AG04449 (cell line): ENCODE data around the gene COL6A3.

Experiments used
- CTCF ChIA-PET: fragments of 350-600 bp; formaldehyde crosslinking; extraction: SDS; loops from one replicate; lab custom pipeline; 2021; ENCODE audit warnings: antibody characterized with exemption; lab: Yijun Ruan, JAX
- POLR2A ChIA-PET: fragments of 400-600, 350-600 bp; formaldehyde crosslinking; extraction: SDS; loops from one replicate; lab custom pipeline; 2020; ENCODE audit warnings: antibody characterized with exemption, inconsistent platforms; lab: Yijun Ruan, JAX
- DNase-seq: peaks from one replicate; pipeline ENCODE4 v3.0.0-alpha.2; 2010; ENCODE audit warnings: low read depth, low spot score
- H3K4me3 ChIP-seq: 2 replicates; pipeline ENCODE4 v1.5.1; 2011; ENCODE audit warnings: low read depth, mild to moderate bottlenecking, control low read depth, low read length
- TF ChIP-seq, protein P1 (sequence below): IDR thresholded peaks from one replicate; pipeline ENCODE4 v1.5.1; 2011; ENCODE audit warnings: mild to moderate bottlenecking, moderate library complexity, low read length, control low read depth, inconsistent platforms; ENCODE audit not compliant: insufficient read depth; ENCODE audit errors: missing control alignments

COL6A3 gene

DNA sequence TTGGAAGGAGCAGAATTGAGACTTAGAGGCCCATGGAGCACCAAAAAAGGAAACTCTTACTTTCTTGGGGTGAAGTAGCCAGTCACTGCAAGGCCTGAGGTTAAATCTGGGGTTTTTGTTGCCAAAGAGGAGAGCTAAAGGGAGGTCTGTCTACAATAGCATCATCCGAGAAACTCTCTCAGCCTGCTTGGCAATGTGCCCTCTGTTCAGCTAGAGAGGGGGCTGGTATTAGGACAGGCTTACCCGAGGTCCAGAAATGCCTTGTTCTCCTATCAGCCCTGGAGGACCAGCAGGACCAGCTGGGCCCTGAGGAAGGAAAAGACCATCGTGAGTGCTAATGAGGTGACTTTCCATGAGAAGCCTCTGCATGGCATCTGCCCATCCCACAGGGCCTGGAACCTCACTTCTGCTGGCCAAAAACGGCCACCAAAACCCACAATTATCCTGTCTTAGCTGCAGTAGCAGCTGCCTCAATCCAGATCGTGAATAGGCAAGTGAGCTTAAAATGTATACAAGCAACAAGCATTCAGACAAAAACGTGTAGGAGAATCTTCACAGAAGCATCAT, 61.6 kb downstream of the COL6A3 start:
- no peak overlapping the region for H3K4me3 ChIP-seq
- POLR2A ChIA-PET: no interaction called here
- CTCF ChIA-PET: interaction anchor here (0.8 to 2.5 kb wide), 8 partner anchors 10 to 266 kb away, joined by 3 to 12 read pairs (median 5); partner anchors contain the start of gene COPS8
- DNase-seq: no peak
- TF ChIP-seq, protein P1, sequence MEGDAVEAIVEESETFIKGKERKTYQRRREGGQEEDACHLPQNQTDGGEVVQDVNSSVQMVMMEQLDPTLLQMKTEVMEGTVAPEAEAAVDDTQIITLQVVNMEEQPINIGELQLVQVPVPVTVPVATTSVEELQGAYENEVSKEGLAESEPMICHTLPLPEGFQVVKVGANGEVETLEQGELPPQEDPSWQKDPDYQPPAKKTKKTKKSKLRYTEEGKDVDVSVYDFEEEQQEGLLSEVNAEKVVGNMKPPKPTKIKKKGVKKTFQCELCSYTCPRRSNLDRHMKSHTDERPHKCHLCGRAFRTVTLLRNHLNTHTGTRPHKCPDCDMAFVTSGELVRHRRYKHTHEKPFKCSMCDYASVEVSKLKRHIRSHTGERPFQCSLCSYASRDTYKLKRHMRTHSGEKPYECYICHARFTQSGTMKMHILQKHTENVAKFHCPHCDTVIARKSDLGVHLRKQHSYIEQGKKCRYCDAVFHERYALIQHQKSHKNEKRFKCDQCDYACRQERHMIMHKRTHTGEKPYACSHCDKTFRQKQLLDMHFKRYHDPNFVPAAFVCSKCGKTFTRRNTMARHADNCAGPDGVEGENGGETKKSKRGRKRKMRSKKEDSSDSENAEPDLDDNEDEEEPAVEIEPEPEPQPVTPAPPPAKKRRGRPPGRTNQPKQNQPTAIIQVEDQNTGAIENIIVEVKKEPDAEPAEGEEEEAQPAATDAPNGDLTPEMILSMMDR: no peak

DNA sequence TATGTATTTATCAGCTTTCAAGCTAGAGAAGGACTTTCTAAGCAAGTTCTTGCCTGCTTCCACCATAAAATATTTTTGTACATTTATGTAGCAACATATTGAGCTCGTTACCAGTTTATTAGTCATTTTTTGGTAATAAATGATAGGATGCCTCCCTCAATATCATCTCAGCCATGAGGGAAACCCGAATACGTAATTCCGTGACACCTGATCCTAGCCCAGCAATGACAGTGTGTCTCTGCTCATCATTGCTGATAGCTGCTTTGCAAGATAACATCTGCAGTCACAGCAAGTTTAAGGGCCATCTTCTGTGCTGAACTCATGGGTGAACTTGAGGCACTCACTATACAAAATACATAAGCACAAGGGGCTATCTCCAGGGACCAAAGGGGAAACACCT, 62.2 kb downstream of the COL6A3 start:
- H3K4me3 ChIP-seq: no peak overlapping the region
- CTCF ChIA-PET: interaction anchor here (0.8 to 2.1 kb wide), 7 partner anchors 9 to 266 kb away, joined by 3 to 12 read pairs (median 4); partner anchors contain the start of gene COPS8
- TF ChIP-seq, protein P1: no peak
- POLR2A ChIA-PET: no interaction called here
- no peak for DNase-seq

DNA sequence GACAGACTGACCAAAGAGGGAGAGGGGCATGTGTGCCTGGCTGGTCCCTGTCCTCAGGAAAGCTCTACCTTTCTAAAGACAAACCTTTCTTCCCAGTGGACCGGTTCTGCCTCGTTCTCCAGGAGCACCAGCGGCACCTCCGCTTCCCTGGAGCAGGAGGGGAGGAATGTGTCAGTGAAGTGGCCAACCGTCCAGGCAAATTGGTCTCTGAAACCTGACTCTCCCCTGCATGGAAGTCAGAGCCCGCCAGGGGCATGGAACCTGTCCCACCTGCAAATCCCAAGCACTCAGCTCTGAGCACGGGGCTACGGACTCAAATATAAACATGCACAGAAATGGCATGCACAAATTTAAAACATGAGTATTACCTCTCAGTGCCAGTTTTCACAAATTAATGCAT, 62.9 kb downstream of the COL6A3 start:
- POLR2A ChIA-PET: no interaction called here
- TF ChIP-seq, protein P1: no peak
- CTCF ChIA-PET: interaction anchor here (0.9 to 2.1 kb wide), 4 partner anchors 10 to 229 kb away, joined by 4 to 12 read pairs (median 6); no protein-coding TSS in a partner anchor

DNA sequence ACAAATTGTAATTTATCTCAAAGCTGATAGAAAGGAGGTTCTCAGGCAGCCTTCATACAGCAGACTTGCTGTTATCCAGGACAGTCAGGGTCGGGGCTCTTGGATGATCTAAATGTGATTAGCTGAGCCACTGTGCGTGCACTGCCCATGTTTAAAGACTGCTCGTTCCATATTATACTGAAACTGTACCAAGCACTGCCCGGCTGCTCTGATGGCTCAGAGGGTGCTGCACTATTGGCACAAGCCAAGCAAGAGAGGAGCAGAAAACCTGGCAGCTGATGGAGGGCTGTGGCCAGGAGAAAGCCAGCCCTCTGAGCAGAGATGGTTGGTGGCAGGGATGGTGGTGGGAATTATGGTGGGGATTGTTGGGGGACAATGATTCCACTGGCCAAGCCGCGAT, 63.4 kb downstream of the COL6A3 start:
- no peak for DNase-seq
- POLR2A ChIA-PET: no interaction called here
- no peak overlapping the region for H3K4me3 ChIP-seq
- CTCF ChIA-PET: interaction anchor here (1.8 to 2.1 kb wide), 3 partner anchors 13 to 228 kb away, joined by 5 to 12 read pairs (median 6); no protein-coding TSS in a partner anchor
- TF ChIP-seq, protein P1: no peak

More for the DNA sequence above, 62.9 kb downstream of the COL6A3 start:
- H3K4me3 ChIP-seq: no peak overlapping the region
- no peak for DNase-seq

GRCh38 chr2:237350070-237350469, 63.9 kb downstream of the COL6A3 start:
- no peak for DNase-seq
- ChIA-PET CTCF (interaction anchor here (1.9 kb wide), 1 partner anchor 13 kb away, joined by 6 read pairs; no protein-coding TSS in a partner anchor), POLR2A (no interaction called here)
- H3K4me3 ChIP-seq: no peak overlapping the region
- TF ChIP-seq, protein P1: no peak

GRCh38 chr2:237348281-237348865, 65.6 kb downstream of the COL6A3 start:
- CTCF ChIA-PET: interaction anchor here (1.3 kb wide), 1 partner anchor 15 kb away, joined by 4 read pairs; no protein-coding TSS in a partner anchor
- POLR2A ChIA-PET: no interaction called here

More at GRCh38 chr2:237348281-237348865, 65.6 kb downstream of the COL6A3 start:
- TF ChIP-seq, protein P1: no peak
- H3K4me3 ChIP-seq: no peak overlapping the region
- DNase-seq: no peak
